ENCODE data around the gene C18orf63.

C18orf63 gene

DNA sequence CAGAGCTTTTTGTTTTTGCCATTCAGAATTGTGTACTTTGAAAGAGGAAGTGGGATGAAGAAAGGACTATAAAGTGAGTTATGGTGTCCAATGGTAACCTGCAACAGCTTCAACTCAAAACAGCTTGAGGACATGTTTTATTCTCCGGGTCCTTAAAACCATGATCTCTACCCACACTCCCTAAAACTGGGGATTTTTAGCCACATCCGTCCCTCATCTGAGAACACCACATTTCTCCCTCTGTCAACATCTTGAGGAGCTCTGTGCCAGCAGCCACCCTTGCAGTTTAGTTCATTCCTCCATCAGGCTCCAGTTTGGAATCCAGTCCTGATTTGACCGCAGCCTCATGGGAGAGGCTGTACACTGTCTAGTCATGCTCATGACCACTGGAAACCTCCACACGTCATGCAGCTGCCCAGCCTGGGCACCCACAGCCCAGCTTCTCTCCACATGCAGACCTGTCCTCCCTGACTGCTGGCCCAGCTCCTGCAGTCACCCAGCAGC is 62.6 kb downstream of the C18orf63 start:
- TF ChIP-seq, protein P1, sequence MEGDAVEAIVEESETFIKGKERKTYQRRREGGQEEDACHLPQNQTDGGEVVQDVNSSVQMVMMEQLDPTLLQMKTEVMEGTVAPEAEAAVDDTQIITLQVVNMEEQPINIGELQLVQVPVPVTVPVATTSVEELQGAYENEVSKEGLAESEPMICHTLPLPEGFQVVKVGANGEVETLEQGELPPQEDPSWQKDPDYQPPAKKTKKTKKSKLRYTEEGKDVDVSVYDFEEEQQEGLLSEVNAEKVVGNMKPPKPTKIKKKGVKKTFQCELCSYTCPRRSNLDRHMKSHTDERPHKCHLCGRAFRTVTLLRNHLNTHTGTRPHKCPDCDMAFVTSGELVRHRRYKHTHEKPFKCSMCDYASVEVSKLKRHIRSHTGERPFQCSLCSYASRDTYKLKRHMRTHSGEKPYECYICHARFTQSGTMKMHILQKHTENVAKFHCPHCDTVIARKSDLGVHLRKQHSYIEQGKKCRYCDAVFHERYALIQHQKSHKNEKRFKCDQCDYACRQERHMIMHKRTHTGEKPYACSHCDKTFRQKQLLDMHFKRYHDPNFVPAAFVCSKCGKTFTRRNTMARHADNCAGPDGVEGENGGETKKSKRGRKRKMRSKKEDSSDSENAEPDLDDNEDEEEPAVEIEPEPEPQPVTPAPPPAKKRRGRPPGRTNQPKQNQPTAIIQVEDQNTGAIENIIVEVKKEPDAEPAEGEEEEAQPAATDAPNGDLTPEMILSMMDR (IDR thresholded peaks at IDR 0.05), result no peak
- TF ChIP-seq ZFX (IDR thresholded peaks at IDR 0.05; ENCODE audit: borderline replicate concordance), result no peak
- no peak overlapping the region for H3K27ac ChIP-seq

DNA sequence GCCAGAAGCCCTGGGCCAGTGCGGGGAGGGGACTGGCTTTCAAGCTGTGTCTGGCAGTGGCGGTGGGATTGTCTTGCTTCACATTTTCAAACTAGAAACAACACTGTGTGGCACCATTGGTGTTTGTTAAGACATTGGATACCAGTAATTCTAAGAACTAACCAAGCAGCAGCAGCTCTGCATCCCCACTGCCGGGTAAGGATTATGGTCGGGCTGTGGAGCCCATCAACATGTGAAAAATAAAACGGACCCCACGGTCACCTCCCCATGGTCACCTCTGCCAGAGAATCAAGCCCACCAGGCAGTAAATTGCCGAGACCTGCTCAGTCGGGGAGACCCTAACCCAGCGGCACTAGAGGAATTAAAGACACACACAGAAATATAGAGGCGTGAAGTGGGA is 65.3 kb downstream of the C18orf63 start:
- no peak for TF ChIP-seq ZFX (IDR thresholded peaks at IDR 0.05; ENCODE audit: borderline replicate concordance)
- TF ChIP-seq, protein P1 (IDR thresholded peaks at IDR 0.05), result no peak
- H3K27ac ChIP-seq, result no peak overlapping the region

DNA sequence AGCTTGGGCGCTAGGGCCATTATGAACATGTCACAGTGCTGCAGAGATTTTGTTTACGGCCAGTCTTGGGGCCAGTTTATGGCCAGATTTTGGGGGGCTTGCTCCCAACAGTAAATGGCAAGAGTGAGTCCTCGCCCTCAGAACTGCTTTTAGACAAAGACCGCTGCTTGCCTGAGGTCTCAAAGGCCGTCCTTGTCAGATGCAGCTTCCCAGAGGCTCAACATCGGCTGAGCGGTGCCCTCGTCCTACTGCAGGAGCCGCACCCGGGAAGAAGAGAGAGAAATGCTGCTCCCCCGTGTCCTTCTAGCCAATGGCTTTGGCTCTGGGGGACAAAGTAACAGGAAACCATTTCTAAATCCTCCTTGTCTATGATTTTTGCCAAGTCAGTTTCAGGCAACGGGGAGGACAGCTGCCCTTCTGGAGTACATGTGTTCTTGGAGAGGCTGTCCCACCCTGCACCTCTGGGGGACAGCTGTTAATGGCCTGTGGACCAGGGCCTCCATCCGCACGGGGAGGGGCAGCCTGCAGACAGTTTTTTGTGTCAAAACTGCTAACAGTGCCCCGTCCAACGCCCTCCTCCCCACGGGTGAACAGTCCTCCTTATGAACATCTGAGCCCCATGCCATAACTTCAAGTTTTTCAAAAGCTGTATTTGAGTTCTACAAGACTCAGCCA is 66.1 kb downstream of the C18orf63 start:
- no peak for TF ChIP-seq ZFX (IDR thresholded peaks at IDR 0.05; ENCODE audit: borderline replicate concordance)
- TF ChIP-seq, protein P1 (IDR thresholded peaks at IDR 0.05), result no peak
- H3K27ac ChIP-seq, result no peak overlapping the region

DNA sequence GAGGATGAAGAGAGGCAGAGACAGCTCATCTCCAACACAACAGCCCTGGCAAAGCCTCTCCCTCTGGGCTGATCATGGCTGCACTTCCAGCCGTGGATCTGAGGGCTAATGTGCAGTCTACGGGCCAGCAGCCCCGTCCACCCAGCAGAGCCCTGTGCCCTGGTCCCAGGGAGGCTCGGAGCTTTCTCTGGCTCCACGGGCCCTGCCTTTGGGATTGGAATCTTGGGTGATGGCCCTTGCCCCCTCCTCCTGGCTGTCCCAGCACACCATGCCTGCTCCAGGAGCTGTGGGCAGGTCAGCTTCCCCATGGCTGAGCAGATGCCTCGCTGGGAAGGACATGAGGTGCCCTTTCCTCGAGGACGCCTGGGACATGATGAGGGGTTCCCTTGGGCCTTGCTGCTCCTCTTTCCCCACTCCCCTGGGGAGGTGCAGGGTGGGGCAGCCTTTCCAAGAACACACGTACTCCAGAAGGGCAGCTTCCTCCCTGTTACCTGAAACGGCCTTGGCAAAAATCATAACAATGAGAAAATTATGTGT is 66.9 kb downstream of the C18orf63 start:
- TF ChIP-seq, protein P1 (IDR thresholded peaks at IDR 0.05), result no peak
- no peak for TF ChIP-seq ZFX (IDR thresholded peaks at IDR 0.05; ENCODE audit: borderline replicate concordance)
- H3K27ac ChIP-seq, result no peak overlapping the region

DNA sequence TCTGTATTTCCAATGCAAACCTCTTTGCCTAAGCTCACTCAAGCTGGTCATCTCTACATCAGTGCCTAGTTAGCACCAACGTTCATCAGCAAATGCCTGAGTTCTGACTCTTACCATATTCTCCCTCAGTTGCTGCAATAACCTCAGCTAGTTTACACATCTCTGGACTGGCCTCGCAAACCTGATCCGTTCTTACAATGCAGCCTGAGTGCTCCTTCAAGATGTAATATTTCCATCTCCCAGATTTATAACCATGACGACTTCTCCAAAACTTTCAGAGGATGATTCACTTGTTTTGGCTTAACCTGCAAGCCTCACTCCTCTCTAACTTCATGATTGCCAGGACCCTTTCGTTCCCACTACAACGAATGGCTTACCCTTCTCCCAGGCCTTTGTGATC is 71.7 kb downstream of the C18orf63 start:
- TF ChIP-seq, protein P1 (IDR thresholded peaks at IDR 0.05), result no peak
- no peak for TF ChIP-seq ZFX (IDR thresholded peaks at IDR 0.05; ENCODE audit: borderline replicate concordance)

DNA sequence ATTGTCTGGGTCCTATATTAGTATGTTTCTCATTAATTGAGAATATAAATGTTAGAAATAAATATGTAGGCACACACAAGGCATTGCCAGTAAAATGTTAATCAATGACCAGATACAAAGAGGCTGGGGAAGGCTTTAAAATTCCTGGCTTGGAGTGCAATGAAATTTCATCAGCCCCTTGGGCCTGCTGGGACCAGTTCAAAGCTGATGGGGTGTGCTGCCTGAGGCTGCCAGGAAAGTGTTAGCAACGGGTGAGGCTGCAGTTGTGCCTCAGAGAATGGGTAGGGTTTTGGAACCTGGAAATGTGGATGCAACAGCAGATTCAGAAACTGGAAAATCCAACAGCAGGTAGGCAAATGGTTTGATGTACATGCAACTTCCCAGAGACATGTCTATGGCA is 72.6 kb downstream of the C18orf63 start:
- TF ChIP-seq, protein P1 (IDR thresholded peaks at IDR 0.05), result no peak
- TF ChIP-seq ZFX (IDR thresholded peaks at IDR 0.05; ENCODE audit: borderline replicate concordance), result no peak
- no peak overlapping the region for H3K27ac ChIP-seq

More for the DNA sequence above, 71.7 kb downstream of the C18orf63 start:
- H3K27ac ChIP-seq, result no peak overlapping the region
